SU-DHL-6 (cell line): ENCODE data around the gene VCAN.

Source experiments
- CTCF ChIP-seq: fragments of 200-600 bp; sonication (generic); IDR thresholded peaks from one replicate; pipeline ENCODE4 v1.5.1; 2017; ENCODE audit warnings: antibody characterized with exemption, mild to moderate bottlenecking, low read length, moderate library complexity; ENCODE audit not compliant: insufficient read depth, poor library complexity, severe bottlenecking
- EZH2phosphoT487 ChIP-seq: fragments of 200-600 bp; sonication (generic), shearing (Covaris generic); conservative IDR thresholded peaks from 2 replicates; pipeline ENCODE4 v1.6.1; 2018; ENCODE audit warnings: mild to moderate bottlenecking, antibody characterized with exemption, low read length, moderate library complexity, mixed read lengths

GRCh38 chr5:83553000-83553486, 81.5 kb downstream of the VCAN start:
- TF ChIP-seq CTCF (no peak), EZH2phosphoT487 (no peak)
